Gastroesophageal sphincter (tissue), 3 donors: ENCODE results near the gene PCNA.

Experiments used
- POLR2A ChIP-seq, 2 donors: fragments of 450-650 bp; IDR thresholded peaks; one replicate each; pipeline ENCODE4 v1.6.1; 2017; ENCODE audit warnings: antibody characterized with exemption in 2 of 2, mild to moderate bottlenecking in 2 of 2, moderate library complexity in 1 of 2
- TF ChIP-seq, protein P1 (sequence below), 4 experiments: fragments of 200-600 bp in 2 of 4; fragments of 450-650 bp in 2 of 4; sonication (generic) in 1 of 4; IDR thresholded peaks; one replicate each; pipeline ENCODE4 v1.5.1; 2017 to 2019; ENCODE audit warnings: antibody characterized with exemption in 4 of 4, mild to moderate bottlenecking in 2 of 4, moderate library complexity in 2 of 4

DNA sequence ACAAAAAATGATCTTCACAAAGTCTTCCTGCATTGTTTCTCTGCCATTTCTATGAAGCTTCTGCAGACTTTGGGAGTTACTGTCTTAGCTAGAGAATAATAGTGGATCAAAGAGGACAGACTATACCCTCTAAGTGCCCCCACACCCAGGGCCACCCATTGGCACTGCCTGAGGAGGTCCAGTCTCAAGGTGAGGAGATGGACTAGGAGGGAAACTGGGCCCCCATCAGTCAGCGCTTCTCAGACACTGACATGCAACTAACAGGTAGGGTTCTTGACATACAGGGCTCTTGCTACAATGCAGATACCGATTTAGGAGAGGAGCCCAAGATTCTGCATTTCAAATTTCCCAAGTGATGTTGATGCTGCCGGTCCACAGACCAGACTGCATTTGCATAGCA is 24.3 kb downstream of the PCNA start:
- TF ChIP-seq, protein P1, sequence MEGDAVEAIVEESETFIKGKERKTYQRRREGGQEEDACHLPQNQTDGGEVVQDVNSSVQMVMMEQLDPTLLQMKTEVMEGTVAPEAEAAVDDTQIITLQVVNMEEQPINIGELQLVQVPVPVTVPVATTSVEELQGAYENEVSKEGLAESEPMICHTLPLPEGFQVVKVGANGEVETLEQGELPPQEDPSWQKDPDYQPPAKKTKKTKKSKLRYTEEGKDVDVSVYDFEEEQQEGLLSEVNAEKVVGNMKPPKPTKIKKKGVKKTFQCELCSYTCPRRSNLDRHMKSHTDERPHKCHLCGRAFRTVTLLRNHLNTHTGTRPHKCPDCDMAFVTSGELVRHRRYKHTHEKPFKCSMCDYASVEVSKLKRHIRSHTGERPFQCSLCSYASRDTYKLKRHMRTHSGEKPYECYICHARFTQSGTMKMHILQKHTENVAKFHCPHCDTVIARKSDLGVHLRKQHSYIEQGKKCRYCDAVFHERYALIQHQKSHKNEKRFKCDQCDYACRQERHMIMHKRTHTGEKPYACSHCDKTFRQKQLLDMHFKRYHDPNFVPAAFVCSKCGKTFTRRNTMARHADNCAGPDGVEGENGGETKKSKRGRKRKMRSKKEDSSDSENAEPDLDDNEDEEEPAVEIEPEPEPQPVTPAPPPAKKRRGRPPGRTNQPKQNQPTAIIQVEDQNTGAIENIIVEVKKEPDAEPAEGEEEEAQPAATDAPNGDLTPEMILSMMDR (IDR thresholded peaks at IDR 0.05): no peak
- TF ChIP-seq POLR2A (IDR thresholded peaks at IDR 0.05): no peak
